Neuron (in vitro differentiated cells): ENCODE measurements around the gene PDE7B.

Experiments used
- H2AFZ ChIP-seq: one replicate; pipeline ENCODE4 v1.6.1; 2013; ENCODE audit warnings: low read depth, mild to moderate bottlenecking, inconsistent platforms, low read length, moderate library complexity
- H3K27me3 ChIP-seq: one replicate; pipeline ENCODE4 v1.6.1; 2013; ENCODE audit warnings: low read length; ENCODE audit not compliant: insufficient read depth
- H3K36me3 ChIP-seq: one replicate; pipeline ENCODE4 v1.6.1; 2013; ENCODE audit warnings: low read length; ENCODE audit not compliant: insufficient read depth
- H3K4me1 ChIP-seq: one replicate; pipeline ENCODE4 v1.6.1; 2013; ENCODE audit warnings: low read length; ENCODE audit not compliant: insufficient read depth
- H3K4me3 ChIP-seq: 2 replicates; pipeline ENCODE4 v1.5.1; 2013; ENCODE audit warnings: mild to moderate bottlenecking, low read length, moderate library complexity
- H3K9me3 ChIP-seq: one replicate; pipeline ENCODE4 v1.6.1; 2013; ENCODE audit warnings: low read length

PDE7B gene

DNA sequence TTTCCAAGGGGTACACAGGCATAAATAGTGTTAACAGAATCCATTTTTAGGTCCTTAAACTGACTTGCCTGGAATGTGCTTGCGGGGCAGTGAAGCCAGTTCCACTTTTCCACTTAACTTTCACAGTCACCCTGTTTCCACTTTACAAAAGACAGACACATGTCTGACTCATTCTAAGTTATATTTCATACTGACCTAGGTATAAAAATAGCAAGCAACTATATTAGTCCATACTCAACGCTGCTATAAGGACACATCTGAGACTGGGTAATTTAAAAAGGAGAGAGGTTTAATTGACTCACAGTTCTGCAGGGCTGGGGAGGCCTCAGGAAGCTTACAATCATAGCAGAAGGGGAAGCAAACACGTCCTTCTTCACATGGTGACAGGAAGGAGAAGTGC, 310.4 kb downstream of the PDE7B start:
- no peaks in the 10 kb centered on the region for H3K36me3 ChIP-seq
- H3K9me3 ChIP-seq = no peaks in the 10 kb centered on the region
- peaks cover 17% of the 10 kb centered on the region for H3K4me1 ChIP-seq
- no peak overlapping the region for H2AFZ ChIP-seq
- no peak overlapping the region for H3K4me3 ChIP-seq
- no peaks in the 10 kb centered on the region for H3K27me3 ChIP-seq

DNA sequence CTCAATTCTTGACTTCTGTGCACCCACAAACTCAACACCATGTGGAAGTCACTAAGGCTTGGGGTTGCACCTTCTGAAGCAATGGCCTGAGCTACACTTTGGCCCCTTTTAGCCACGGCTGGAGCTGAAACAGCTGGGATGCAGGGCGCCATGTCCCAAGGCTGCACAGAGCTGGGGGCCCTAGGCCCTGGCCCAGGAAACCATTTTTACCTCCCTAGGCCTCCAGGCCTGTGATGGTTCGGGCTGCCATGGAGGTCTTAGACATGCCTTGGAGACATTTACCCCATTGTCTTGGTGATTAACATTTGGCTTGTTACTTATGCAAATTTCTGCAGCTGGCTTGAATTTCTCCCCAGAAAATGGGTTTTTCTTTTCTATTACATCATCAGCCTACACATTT, 311.8 kb downstream of the PDE7B start:
- Histone ChIP-seq H3K4me1 (peaks cover 16% of the 10 kb centered on the region), H3K36me3 (no peaks in the 10 kb centered on the region), H3K27me3 (no peaks in the 10 kb centered on the region), H3K9me3 (no peaks in the 10 kb centered on the region), H2AFZ (no peak overlapping the region), H3K4me3 (no peak overlapping the region)

GRCh38 chr6:136166815-136167214, 315.3 kb downstream of the PDE7B start:
- Histone ChIP-seq H3K27me3 (no peaks in the 10 kb centered on the region), H3K36me3 (no peaks in the 10 kb centered on the region), H3K4me3 (no peak overlapping the region), H3K9me3 (no peaks in the 10 kb centered on the region), H2AFZ (no peak overlapping the region), H3K4me1 (no peaks in the 10 kb centered on the region)

GRCh38 chr6:136169394-136170148, 318.1 kb downstream of the PDE7B start:
- no peak overlapping the region for H2AFZ ChIP-seq
- H3K36me3 ChIP-seq = no peaks in the 10 kb centered on the region
- no peaks in the 10 kb centered on the region for H3K27me3 ChIP-seq
- no peaks in the 10 kb centered on the region for H3K9me3 ChIP-seq
- H3K4me3 ChIP-seq = no peak overlapping the region
- H3K4me1 ChIP-seq = no peaks in the 10 kb centered on the region

DNA sequence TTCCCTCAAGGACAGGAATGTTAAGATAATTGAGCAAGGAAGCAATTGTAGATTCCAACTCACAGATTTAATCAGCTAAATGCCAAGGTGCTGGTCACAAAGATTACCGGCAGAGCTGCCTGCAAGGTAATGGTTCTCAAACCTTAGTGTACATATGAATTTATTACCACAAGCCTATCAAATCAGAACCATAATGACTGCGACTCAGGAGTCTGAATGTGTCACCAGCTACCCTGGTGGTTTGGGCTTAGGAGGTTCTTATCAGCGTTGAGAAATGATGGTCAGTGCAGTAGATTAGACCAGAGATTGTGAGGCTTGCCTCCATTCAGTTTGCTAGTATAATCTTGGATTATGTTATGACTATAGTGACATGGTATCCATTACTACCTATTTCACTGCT, 319.7 kb downstream of the PDE7B start:
- H3K4me1 ChIP-seq = no peaks in the 10 kb centered on the region

GRCh38 chr6:136173519-136174507, 322.3 kb downstream of the PDE7B start:
- no peaks in the 10 kb centered on the region for H3K4me1 ChIP-seq
- H3K9me3 ChIP-seq = no peaks in the 10 kb centered on the region
- H3K27me3 ChIP-seq = no peaks in the 10 kb centered on the region
- H2AFZ ChIP-seq = no peak overlapping the region
- H3K4me3 ChIP-seq = no peak overlapping the region
- no peaks in the 10 kb centered on the region for H3K36me3 ChIP-seq

More for the DNA sequence above, 319.7 kb downstream of the PDE7B start:
- H3K27me3 ChIP-seq = no peaks in the 10 kb centered on the region
- H3K36me3 ChIP-seq = no peaks in the 10 kb centered on the region
- H3K9me3 ChIP-seq = no peaks in the 10 kb centered on the region
- no peak overlapping the region for H3K4me3 ChIP-seq
- no peak overlapping the region for H2AFZ ChIP-seq

DNA sequence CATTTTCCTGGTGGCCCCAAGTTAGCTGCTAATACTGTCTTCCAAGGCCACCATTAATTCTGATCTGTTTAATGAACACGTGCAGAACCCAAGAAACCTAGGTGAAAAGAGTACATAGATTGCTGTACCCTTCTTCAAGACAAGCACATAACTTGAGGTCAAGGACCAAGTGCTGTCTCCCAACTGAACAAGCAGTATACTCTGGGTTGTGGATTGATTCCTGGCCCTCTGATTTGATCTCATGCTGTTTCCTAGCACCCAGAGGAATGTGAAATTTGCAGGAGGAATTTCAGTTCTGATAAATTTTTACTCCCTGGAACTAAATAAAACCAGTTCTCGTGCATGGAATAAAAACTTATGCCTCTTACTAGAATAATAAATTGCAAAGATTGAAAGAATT, 323.0 kb downstream of the PDE7B start:
- Histone ChIP-seq H3K36me3 (no peaks in the 10 kb centered on the region), H2AFZ (no peak overlapping the region), H3K4me1 (no peaks in the 10 kb centered on the region), H3K9me3 (no peaks in the 10 kb centered on the region), H3K4me3 (no peak overlapping the region), H3K27me3 (no peaks in the 10 kb centered on the region)

DNA sequence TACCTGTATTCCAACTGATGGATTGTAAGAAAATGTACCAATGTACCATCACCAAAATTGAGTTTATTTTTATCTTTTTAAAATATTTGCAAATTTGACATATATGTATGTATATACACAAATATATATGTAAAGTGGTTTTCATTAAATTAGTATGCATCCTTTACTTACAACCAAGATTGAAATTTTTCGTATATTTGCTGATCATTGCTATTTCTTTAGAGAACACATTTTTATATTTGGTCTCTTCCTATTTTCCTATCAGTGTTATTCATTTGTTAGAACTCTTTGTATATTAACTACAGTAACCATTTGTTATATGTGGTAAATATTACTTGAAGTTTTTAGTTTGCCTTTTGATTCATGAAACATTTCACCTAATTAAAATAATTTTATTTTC, 324.4 kb downstream of the PDE7B start:
- Histone ChIP-seq H3K36me3 (no peaks in the 10 kb centered on the region), H3K4me3 (no peak overlapping the region), H3K9me3 (no peaks in the 10 kb centered on the region), H3K27me3 (no peaks in the 10 kb centered on the region), H2AFZ (no peak overlapping the region), H3K4me1 (peaks cover 1% of the 10 kb centered on the region)

DNA sequence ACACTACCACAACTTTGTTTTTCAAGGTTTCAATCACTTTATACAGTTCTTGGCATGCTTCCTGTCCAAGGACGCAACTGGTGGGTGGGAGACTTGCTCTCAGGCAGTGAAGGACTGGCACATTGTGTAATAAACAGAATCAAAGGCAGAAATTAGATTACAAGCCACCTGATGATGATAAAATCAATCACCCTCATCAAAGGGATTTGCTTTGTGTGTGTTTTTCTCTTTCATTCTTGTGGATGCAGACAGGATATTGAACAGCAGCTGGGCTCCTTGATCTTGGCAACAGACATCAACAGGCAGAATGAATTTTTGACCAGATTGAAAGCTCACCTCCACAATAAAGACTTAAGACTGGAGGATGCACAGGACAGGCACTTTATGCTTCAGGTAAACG, 327.2 kb downstream of the PDE7B start:
- Histone ChIP-seq H3K36me3 (no peaks in the 10 kb centered on the region), H3K27me3 (no peaks in the 10 kb centered on the region), H3K4me3 (no peak overlapping the region), H3K9me3 (no peaks in the 10 kb centered on the region), H3K4me1 (peaks cover 13% of the 10 kb centered on the region), H2AFZ (no peak overlapping the region)

- peaks cover 13% of the 10 kb centered on the region for H3K4me1 ChIP-seq
- H3K36me3 ChIP-seq = no peaks in the 10 kb centered on the region
- H2AFZ ChIP-seq = no peak overlapping the region
- no peak overlapping the region for H3K4me3 ChIP-seq
- H3K9me3 ChIP-seq = no peaks in the 10 kb centered on the region
- H3K27me3 ChIP-seq = no peaks in the 10 kb centered on the region
These were observed 329.4 kb downstream of the PDE7B start for GRCh38 chr6:136180704-136181511.

GRCh38 chr6:136181512-136181833, 330.0 kb downstream of the PDE7B start:
- Histone ChIP-seq H3K4me3 (no peak overlapping the region), H3K4me1 (peaks cover 13% of the 10 kb centered on the region), H3K36me3 (no peaks in the 10 kb centered on the region), H3K9me3 (no peaks in the 10 kb centered on the region), H3K27me3 (no peaks in the 10 kb centered on the region), H2AFZ (no peak overlapping the region)

GRCh38 chr6:136181861-136182260, 330.4 kb downstream of the PDE7B start:
- Histone ChIP-seq H3K9me3 (no peaks in the 10 kb centered on the region), H3K4me1 (peaks cover 13% of the 10 kb centered on the region), H3K27me3 (no peaks in the 10 kb centered on the region), H3K4me3 (no peak overlapping the region), H2AFZ (no peak overlapping the region), H3K36me3 (no peaks in the 10 kb centered on the region)

GRCh38 chr6:136184738-136185137, 333.2 kb downstream of the PDE7B start:
- Histone ChIP-seq H2AFZ (no peak overlapping the region), H3K9me3 (no peaks in the 10 kb centered on the region), H3K4me3 (no peak overlapping the region), H3K36me3 (no peaks in the 10 kb centered on the region), H3K4me1 (peaks cover 19% of the 10 kb centered on the region), H3K27me3 (no peaks in the 10 kb centered on the region)
